Trophoblast cell (in vitro differentiated cells and primary cell): Measurements from ENCODE around the gene AGGF1.
"Not testable (repeated sequence)": the region's sequence is repeated elsewhere in the genome, so short reads cannot be mapped to it uniquely, and the experiment has no call there.

Source experiments
- DNase-seq, 2 donors: peaks; one replicate each; pipeline ENCODE4 v3.0.0-alpha.2; 2016
- H2AFZ ChIP-seq: 2 replicates; pipeline ENCODE4 v1.6.1; 2013; ENCODE audit warnings: low read length, moderate library complexity, mild to moderate bottlenecking; ENCODE audit not compliant: insufficient read depth, poor library complexity
- H2AK5ac ChIP-seq: 2 replicates; pipeline ENCODE4 v1.6.1; 2013; ENCODE audit warnings: mild to moderate bottlenecking, low read length
- H2BK120ac ChIP-seq: 2 replicates; pipeline ENCODE4 v1.6.1; 2013; ENCODE audit warnings: low read length, mild to moderate bottlenecking, moderate library complexity; ENCODE audit not compliant: insufficient read depth, poor library complexity
- H2BK12ac ChIP-seq: 2 replicates; pipeline ENCODE4 v1.6.1; 2013; ENCODE audit warnings: mild to moderate bottlenecking, low read length, moderate library complexity
- H2BK5ac ChIP-seq: 2 replicates; pipeline ENCODE4 v1.6.1; 2013; ENCODE audit warnings: low read length, low read depth, moderate library complexity, mild to moderate bottlenecking; ENCODE audit not compliant: poor library complexity
- H3K14ac ChIP-seq: 2 replicates; pipeline ENCODE4 v1.6.1; 2013; ENCODE audit warnings: mild to moderate bottlenecking, low read length
- H3K18ac ChIP-seq: 2 replicates; pipeline ENCODE4 v1.6.1; 2013; ENCODE audit warnings: mild to moderate bottlenecking, low read length
- H3K23ac ChIP-seq: 2 replicates; pipeline ENCODE4 v1.6.1; 2013; ENCODE audit warnings: low read length
- H3K27ac ChIP-seq: 2 replicates; pipeline ENCODE4 v1.5.1; 2013; ENCODE audit warnings: low read depth, mild to moderate bottlenecking, inconsistent platforms, low read length, moderate library complexity
- H3K27me3 ChIP-seq: 2 replicates; pipeline ENCODE4 v1.6.1; 2013; ENCODE audit warnings: inconsistent platforms, mild to moderate bottlenecking, low read length, moderate library complexity; ENCODE audit not compliant: insufficient read depth
- H3K36me3 ChIP-seq, 2 experiments: 1 replicate in 1 of 2; 2 replicates in 1 of 2; pipeline ENCODE4 v1.6.1; 2013; ENCODE audit warnings: low read length in 2 of 2, mild to moderate bottlenecking in 2 of 2, moderate library complexity in 1 of 2; ENCODE audit not compliant: insufficient read depth in 2 of 2, control insufficient read depth in 1 of 2
- H3K4ac ChIP-seq: 2 replicates; pipeline ENCODE4 v1.6.1; 2013; ENCODE audit warnings: low read depth, mild to moderate bottlenecking, low read length, moderate library complexity
- H3K4me1 ChIP-seq, 2 experiments: 1 replicate in 1 of 2; 2 replicates in 1 of 2; pipeline ENCODE4 v1.6.1; 2013; ENCODE audit warnings: low read length in 2 of 2, mild to moderate bottlenecking in 2 of 2, moderate library complexity in 1 of 2; ENCODE audit not compliant: insufficient read depth in 2 of 2, control insufficient read depth in 1 of 2
- H3K4me2 ChIP-seq: 2 replicates; pipeline ENCODE4 v1.6.1; 2013; ENCODE audit warnings: inconsistent platforms, mild to moderate bottlenecking, low read length, moderate library complexity
- H3K4me3 ChIP-seq: 2 replicates; pipeline ENCODE4 v1.5.1; 2013; ENCODE audit warnings: mild to moderate bottlenecking, low read depth, low read length, inconsistent platforms
- H3K79me1 ChIP-seq: one replicate; pipeline ENCODE4 v1.6.1; 2013; ENCODE audit warnings: low read length
- H3K79me2 ChIP-seq: 2 replicates; pipeline ENCODE4 v1.6.1; 2013; ENCODE audit warnings: low read length, mild to moderate bottlenecking; ENCODE audit not compliant: control insufficient read depth, insufficient read depth, poor library complexity
- H3K9ac ChIP-seq: 2 replicates; pipeline ENCODE4 v1.6.1; 2013; ENCODE audit warnings: mild to moderate bottlenecking, low read length
- H3K9me3 ChIP-seq: 2 replicates; pipeline ENCODE4 v1.6.1; 2013; ENCODE audit warnings: low read depth, mild to moderate bottlenecking, control low read depth, inconsistent platforms, low read length; ENCODE audit not compliant: insufficient read depth
- H4K12ac ChIP-seq: 2 replicates; pipeline ENCODE4 v1.6.1; 2013; ENCODE audit warnings: low read depth, mild to moderate bottlenecking, low read length, moderate library complexity
- H4K8ac ChIP-seq: 2 replicates; pipeline ENCODE4 v1.6.1; 2013; ENCODE audit warnings: low read depth, mild to moderate bottlenecking, low read length, moderate library complexity
- H4K91ac ChIP-seq: one replicate; pipeline ENCODE4 v1.6.1; 2013; ENCODE audit warnings: low read depth, mild to moderate bottlenecking, low read length, moderate library complexity
- WGBS: extraction: QIAGEN DNeasy Blood & Tissue Kit; methylation state at CpG from one replicate; pipeline ENCODE4 v1.1.7; 2013; ENCODE audit warnings: missing lambda C conversion rate; ENCODE audit not compliant: insufficient read length, insufficient coverage; ENCODE audit errors: extremely low coverage; 5-methylcytosine and 5-hydroxymethylcytosine counted together

The AGGF1 gene

GRCh38 chr5:76998251-76998650 is 32.0 kb upstream of the AGGF1 start:
- not testable (repeated sequence) for H3K9ac ChIP-seq, H3K4me2 ChIP-seq, H3K4ac ChIP-seq, H3K27ac ChIP-seq, H2BK5ac ChIP-seq, H3K36me3 ChIP-seq, H4K91ac ChIP-seq, H3K14ac ChIP-seq, H3K4me1 ChIP-seq, H2AK5ac ChIP-seq, H3K18ac ChIP-seq, H2BK12ac ChIP-seq, H4K12ac ChIP-seq, H2AFZ ChIP-seq, H3K23ac ChIP-seq, H3K79me2 ChIP-seq, H4K8ac ChIP-seq, H3K9me3 ChIP-seq, DNase-seq, H3K27me3 ChIP-seq, H3K4me3 ChIP-seq, H2BK120ac ChIP-seq, H3K79me1 ChIP-seq
- WGBS: no CpG with 5 or more reads among the region's 4 CpGs

- no CpG with 5 or more reads among the region's 2 CpGs for WGBS
- H3K9me3 ChIP-seq: no peaks in the 10 kb centered on the region
- H2BK12ac ChIP-seq: no peak overlapping the region
- no peak overlapping the region for H2AFZ ChIP-seq
- H3K14ac ChIP-seq: no peak overlapping the region
- H3K4me3 ChIP-seq: no peak overlapping the region
- no peak overlapping the region for H4K91ac ChIP-seq
- no peak overlapping the region for H2BK120ac ChIP-seq
- H4K12ac ChIP-seq: no peak overlapping the region
- H3K4me1 ChIP-seq: no peaks in the 10 kb centered on the region
- no peak overlapping the region for H3K4me2 ChIP-seq
- no peak overlapping the region for H3K9ac ChIP-seq
- no peaks in the 10 kb centered on the region for H3K79me2 ChIP-seq
- no peak overlapping the region for H3K23ac ChIP-seq
- no peak overlapping the region for H2AK5ac ChIP-seq
- no peaks in the 10 kb centered on the region for H3K27me3 ChIP-seq
- no peak overlapping the region for H3K4ac ChIP-seq
- H3K79me1 ChIP-seq: no peaks in the 10 kb centered on the region
- DNase-seq: peak; percentile 78 to 90
- H3K36me3 ChIP-seq: no peaks in the 10 kb centered on the region
- no peak overlapping the region for H2BK5ac ChIP-seq
- no peak overlapping the region for H3K18ac ChIP-seq
- no peak overlapping the region for H3K27ac ChIP-seq
- no peak overlapping the region for H4K8ac ChIP-seq
These were observed 30.8 kb upstream of the AGGF1 start for GRCh38 chr5:76999451-76999850.

- Histone ChIP-seq H2BK12ac (no peak overlapping the region), H3K4me1 (no peaks in the 10 kb centered on the region), H3K27me3 (no peaks in the 10 kb centered on the region), H2AFZ (no peak overlapping the region), H4K91ac (no peak overlapping the region), H2AK5ac (no peak overlapping the region), H2BK120ac (no peak overlapping the region), H3K9ac (no peak overlapping the region), H3K4me3 (no peak overlapping the region), H4K12ac (no peak overlapping the region), H3K9me3 (no peaks in the 10 kb centered on the region), H2BK5ac (no peak overlapping the region), H3K79me2 (no peaks in the 10 kb centered on the region), H3K18ac (no peak overlapping the region), H3K14ac (no peak overlapping the region), H3K27ac (no peak overlapping the region), H3K79me1 (no peaks in the 10 kb centered on the region), H3K36me3 (no peaks in the 10 kb centered on the region), H3K4me2 (no peak overlapping the region), H4K8ac (no peak overlapping the region), H3K23ac (no peak overlapping the region), H3K4ac (no peak overlapping the region)
- no peak for DNase-seq
- WGBS: no CpG with 5 or more reads among the region's 1 CpG
These were observed 27.0 kb upstream of the AGGF1 start for GRCh38 chr5:77003246-77003645.

GRCh38 chr5:77006124-77006523 is 24.1 kb upstream of the AGGF1 start:
- no CpG with 5 or more reads among the region's 2 CpGs for WGBS
- no peak overlapping the region for H2AFZ ChIP-seq
- no peak for DNase-seq
- no peaks in the 10 kb centered on the region for H3K36me3 ChIP-seq
- no peaks in the 10 kb centered on the region for H3K9me3 ChIP-seq
- no peak overlapping the region for H3K4me3 ChIP-seq
- H2BK120ac ChIP-seq: no peak overlapping the region
- H2BK12ac ChIP-seq: no peak overlapping the region
- H3K14ac ChIP-seq: no peak overlapping the region
- no peak overlapping the region for H3K9ac ChIP-seq
- no peak overlapping the region for H2BK5ac ChIP-seq
- no peaks in the 10 kb centered on the region for H3K79me1 ChIP-seq
- H3K4me1 ChIP-seq: no peaks in the 10 kb centered on the region
- H2AK5ac ChIP-seq: no peak overlapping the region
- no peak overlapping the region for H4K8ac ChIP-seq
- H3K4ac ChIP-seq: no peak overlapping the region
- no peak overlapping the region for H3K27ac ChIP-seq
- no peak overlapping the region for H4K91ac ChIP-seq
- H3K23ac ChIP-seq: no peak overlapping the region
- H3K4me2 ChIP-seq: no peak overlapping the region
- H3K79me2 ChIP-seq: no peaks in the 10 kb centered on the region
- H4K12ac ChIP-seq: no peak overlapping the region
- H3K27me3 ChIP-seq: no peaks in the 10 kb centered on the region
- no peak overlapping the region for H3K18ac ChIP-seq
